Suppressor macrophage treated with lipopolysaccharide for 4 hours (primary cell): ENCODE data around the gene FRK.
"Not testable (repeated sequence)": the region's sequence is repeated elsewhere in the genome, so short reads cannot be mapped to it uniquely, and the experiment has no call there.

Source experiments
- DNase-seq: peaks from one replicate; pipeline ENCODE4 v3.0.0-alpha.2; 2020

Gene FRK

DNA sequence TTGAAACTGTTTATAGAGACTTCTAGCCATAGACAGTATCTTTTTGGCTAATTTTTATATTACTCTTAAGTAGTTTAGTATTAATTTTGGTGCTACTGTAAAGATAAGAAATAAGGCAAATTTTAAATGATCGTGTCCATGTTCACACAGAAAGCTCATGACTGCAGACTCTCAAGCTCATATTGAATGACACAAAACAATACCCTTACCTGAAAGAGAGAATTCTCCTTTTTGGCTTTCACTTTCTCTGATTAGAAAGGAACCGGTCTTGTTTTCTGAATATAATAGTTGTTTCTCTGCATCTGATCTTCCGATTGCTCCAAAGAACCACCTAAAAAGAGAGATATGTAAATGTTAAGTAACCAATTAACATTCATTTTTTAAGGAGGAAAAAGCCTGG lies 57.0 kb downstream of the FRK start:
- no peak for DNase-seq

DNA sequence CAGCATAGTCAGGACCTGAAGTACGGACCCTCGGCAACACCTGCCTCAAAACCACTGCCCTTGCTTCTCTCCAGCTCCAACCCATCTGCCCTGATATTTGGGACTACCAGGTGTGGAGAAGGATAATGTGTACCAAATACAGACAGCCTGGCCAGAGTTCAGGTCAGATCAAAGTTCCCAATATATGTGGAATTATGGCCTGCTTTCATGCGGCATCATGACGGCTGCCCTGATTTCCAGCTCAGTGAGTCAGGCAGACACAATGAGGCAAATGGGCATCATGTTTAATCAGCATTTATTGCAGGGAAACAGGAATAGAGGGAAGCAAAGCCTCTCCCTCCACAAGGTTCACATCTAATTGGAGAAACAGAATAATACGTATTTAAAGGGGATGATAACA lies 57.9 kb downstream of the FRK start:
- no peak for DNase-seq

DNA sequence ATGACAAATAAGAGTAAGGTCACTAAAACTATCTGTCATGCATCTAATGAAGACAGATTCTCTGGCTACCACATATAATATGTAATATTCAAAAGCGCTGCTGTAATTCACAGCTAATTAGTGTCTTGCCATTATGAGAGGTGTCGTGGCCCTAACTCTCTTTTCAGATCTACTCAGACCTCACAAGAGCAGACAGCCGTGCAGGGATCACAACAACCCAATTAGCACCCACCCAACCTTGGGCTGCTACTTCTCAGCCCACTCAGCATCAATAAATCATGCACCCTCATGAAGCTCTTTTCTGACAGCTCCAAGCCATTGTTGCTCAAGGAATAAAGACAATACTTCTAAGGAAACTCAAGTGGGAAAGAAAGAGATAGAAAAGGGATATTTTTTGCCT lies 61.5 kb downstream of the FRK start:
- DNase-seq: no peak

DNA sequence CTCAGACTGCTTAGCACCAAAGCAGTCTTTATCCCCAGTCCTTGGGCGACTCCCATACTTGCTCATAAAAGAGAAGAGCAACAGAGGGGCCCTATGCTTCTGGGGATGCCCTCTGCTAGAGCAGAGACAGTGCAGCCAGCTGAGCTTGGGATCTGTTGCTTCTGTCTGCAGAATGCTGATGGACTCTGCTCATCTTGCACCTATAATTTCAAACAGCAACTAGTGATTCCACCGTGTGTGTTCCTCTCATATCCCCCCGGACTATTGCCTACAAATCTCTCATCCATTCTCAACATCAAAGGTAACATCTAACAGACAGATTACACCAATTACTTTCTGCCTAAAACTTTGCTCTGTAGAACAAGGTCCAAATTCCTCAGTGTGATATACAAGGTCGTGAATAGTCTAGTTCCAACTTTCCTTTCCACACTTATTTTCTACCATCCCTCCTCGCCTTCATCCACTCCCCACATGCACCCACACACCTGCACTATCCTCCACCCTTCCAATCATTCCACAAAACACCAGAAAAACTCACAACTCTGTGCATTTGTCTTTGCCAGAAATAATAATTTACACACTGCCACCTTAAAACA lies 62.6 kb downstream of the FRK start:
- DNase-seq: no peak

DNA sequence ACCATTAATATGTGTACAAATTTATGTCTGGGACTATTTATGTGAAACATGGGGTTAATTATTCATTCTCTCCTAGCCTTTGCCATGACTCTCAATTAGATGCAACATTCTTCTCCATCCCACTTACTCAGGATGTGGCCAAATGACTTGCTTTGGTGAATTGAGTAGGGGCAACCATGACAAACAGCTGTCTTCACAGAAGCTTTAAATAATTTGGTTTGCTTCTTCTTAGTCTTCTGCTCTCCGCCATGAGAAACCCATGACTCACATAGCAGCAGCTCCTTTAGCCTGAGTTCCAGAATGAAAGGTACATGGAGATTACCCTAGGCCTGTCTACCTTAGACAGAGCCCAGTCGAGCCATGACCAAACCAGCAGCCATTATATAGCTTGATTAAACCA lies 74.7 kb downstream of the FRK start:
- DNase-seq: no peak

DNA sequence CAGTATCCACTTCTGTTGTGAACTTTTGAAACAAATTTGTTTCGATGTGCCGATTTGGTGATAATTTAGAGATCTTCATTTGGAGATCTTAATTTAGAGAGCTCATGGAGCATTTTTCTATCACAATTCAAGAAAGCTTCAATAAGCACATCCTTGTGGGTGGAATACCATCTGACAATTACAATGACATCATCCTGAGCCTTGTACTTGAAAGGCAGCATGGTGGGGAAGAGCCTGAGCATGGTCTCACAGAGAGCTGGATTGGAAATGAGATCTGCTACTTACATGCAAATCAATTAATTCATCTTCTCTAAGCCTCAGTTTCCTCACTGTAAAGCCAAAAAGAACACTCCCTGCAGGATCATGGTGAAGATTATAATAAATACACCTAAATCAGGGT lies 75.9 kb downstream of the FRK start:
- DNase-seq: no peak

DNA sequence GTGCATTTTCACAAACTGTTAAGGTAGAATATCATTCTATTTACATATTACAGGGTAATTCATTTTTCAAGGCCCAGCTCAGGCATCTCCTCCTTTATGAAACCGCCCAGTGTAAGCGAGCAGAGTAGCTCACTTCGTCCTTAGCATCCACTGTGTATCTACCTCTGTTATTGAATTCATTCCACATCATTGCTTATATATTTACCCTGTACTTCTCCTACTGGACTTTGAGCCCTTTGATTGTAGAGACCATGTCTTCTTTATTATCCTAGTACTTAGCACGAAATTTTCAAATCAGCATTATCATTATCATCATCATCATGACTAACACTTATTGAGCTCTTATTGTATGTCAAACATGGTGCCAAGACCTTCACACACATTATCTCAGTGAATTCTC lies 76.7 kb downstream of the FRK start:
- no peak for DNase-seq

DNA sequence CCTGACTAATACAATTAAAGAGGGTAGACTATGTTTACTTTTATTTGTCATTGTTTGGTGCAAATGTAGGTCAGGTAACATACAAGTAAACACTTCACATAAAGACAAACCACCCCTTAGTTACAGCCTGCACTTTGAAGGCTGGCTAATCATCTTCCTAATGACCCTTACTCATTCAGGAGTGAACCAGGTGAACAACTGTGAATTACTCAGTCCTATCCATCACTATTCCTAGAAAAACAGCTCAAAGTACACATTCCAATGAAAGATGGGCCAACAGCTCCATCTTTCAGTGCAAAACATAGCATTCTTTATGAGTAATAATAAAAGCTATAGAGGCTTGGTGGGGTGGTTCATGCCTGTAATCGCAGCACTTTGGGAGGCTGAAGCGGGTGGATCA lies 78.2 kb downstream of the FRK start:
- no peak for DNase-seq

DNA sequence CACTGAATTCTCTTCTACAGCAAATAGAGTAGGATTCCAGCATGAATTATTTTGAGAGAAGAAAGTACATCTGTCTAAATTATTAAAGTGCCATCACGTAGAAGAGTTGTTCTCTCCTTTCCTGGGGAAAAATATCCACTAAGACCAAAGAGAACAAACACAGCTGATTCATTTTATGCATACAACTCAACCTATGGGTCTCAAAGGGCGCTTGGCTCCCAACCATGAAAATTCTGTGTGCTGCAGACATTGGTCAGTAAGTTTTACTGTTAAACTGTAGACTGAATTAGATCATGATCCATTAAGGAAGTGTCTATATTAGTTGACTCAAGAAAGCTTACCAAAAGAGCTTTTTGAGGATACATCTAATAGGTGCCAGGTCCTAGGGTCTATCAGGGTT lies 83.5 kb downstream of the FRK start:
- DNase-seq: no peak

DNA sequence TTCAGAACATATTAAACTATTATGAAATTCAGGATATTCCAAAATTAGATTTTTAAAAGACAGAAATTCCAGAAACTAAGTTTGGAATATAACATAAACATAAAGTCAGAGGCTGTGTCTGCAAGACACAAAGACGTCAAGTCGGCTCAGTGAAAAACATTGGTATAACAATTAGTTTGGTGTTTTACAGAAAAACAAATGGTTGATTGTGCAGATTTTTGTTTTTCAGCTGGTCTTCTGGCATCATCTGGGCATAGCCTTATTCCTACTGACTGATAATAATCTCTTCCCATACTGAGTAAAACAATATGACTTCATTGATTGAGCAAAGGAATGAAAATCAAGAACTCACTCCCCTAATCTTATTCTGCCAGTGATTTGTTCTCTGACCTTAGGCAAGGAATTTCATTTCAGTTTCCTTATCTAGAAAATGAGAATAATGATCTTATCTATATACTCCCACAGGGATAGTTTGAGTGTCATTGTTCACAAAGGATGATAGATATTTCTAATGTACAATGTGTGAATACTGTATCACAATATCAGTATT lies 84.3 kb downstream of the FRK start:
- no peak for DNase-seq

DNA sequence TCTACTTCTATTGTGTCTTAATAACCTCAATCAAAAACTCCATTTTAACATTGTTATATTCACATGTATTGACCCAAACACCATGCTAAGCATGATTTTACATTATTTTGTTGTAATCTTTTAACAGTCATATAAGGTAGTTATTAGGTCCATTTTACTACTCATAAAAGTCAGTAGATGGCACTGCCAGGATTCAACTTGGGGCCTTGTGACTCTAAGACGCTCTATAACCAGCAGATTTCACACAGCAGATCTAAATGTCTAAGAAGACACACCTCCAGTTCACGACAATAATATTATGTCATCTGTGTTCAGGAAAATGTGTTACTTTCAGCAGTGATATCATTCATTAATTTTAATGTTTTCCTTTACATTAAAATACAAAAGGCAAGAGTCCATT lies 88.0 kb downstream of the FRK start:
- DNase-seq: no peak

DNA sequence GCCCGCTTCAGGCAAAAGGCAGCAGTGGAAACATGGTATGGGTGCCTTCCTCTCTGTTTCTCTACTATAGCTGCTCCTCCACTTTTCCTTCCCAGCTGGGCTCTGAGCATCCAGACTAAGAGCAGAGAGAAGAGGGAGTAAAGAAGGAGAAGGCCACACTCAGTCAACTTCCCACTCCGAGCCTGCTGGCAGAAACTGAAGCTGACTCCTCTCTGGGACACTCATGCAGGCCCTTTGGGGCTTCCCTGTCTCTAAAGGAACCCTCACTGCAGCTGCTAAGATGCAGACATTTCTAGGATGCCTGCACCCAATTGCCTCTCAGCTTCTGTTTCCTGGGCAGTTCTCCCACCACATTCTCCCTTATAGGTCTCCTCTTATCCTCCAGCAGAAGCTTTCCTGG lies 88.9 kb downstream of the FRK start:
- no peak for DNase-seq

DNA sequence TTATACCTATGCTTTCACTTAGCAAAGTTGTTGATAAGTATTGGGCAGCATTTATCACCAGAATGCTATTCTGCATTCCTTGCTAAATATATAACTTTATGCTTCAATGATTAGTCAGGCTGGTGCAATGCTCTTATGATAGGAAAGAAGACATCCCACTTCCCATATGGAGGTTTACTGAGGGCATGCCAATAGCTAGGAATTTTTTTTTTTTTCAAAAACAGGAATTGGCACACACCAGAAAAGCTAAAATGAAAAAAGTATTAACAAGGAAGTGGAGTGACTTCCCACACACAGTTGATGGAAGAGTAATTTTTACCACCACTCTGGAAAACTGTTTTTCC lies 90.8 kb downstream of the FRK start:
- no peak for DNase-seq

DNA sequence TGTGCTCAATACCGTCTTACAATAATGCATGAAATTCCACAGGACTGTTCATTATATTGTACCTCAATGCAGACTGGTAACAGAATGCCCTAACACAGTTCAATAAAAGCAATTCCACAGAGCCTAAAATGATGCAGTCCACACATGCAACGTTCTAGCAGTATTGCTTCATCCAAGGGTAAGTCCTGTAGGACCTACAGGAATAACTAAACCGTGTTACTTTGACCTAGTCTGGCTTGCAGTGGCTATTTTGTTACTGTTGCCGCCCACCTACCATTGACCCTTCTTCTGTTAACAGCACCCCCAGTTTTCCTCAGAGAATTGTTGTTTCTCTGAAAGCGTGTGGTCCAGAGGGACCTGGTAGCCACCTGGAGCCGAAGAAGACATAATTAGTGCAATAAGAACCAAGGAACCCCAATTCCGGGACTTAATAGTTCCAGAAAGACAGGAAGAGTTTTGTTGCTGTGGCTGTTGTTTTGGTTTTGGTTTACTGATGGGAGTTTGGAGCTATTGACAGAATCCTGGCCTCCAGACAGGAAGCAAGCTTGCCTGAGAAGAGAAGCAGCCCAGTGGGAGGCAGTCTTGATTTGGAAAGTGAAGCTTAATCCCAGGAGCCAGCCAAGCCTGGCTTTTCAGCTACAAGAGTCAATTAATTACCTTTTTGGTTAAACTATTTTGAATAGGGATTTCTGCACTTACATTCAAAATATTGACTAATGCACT lies 91.3 kb downstream of the FRK start:
- DNase-seq: no peak

DNA sequence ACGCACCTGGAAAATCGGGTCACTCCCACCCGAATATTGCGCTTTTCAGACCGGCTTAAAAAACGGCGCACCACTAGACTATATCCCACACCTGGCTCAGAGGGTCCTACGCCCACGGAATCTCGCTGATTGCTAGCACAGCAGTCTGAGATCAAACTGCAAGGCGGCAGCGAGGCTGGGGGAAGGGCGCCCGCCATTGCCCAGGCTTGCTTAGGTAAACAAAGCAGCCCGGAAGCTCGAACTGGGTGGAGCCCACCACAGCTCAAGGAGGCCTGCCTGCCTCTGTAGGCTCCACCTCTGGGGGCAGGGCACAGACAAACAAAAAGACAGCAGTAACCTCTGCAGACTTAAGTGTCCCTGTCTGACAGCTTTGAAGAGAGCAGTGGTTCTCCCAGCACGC lies 100.4 kb downstream of the FRK start:
- DNase-seq: not testable (repeated sequence)

DNA sequence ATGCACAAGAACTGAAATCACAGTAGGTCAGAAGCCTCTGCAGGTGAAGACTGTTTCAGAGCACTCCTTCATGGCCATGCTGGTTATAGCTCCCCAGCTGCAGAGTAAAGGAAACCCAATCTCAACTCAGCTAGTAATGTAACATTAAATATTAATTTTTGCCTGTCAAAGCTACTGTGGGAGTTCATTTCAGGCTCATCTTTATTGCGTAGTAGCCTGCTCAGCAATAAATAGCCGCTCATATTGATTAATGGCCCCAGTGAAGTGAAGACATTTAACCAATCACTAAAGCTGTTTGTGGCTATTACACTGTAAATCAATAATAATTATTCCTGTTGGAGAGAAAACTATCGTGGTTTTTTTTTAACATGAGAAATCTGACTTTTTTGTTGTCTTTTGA lies 101.7 kb downstream of the FRK start:
- DNase-seq: no peak

DNA sequence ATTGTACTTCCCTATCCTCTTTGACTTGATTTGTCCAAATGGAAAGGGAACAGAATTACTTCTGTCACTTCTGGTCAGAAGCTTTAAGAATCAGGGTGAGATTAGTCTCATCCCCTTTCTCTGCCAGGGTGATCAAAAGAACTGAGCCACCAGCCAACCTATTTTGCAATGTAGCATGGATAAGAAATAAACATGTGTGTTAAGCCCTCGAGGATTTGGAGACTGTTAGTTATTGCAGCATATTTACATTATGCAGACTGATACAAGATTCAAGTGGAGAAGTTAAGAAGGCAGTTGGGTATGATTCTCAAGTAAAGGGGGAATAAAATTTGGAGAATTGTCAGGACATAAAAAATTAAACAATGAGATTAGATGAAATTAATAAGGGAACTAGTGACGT lies 106.0 kb downstream of the FRK start:
- no peak for DNase-seq

DNA sequence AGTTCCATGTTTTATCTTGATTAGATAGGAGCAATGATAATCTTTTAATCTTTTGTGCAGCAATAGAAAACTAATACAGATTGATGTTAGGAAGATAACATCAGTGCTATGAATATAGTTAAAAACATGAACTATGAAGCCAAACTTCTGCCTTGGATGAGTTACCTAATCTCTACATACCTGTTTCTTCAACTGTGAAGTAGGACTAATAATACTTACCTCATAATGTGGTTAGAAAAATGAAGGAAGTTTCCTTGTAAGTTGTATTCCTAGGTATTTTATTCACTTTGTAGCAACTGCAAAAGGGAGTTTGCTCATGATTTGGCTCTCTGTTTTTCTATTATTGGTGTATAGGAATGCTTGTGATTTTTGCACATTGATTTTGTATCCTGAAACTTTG lies 111.9 kb downstream of the FRK start:
- no peak for DNase-seq

DNA sequence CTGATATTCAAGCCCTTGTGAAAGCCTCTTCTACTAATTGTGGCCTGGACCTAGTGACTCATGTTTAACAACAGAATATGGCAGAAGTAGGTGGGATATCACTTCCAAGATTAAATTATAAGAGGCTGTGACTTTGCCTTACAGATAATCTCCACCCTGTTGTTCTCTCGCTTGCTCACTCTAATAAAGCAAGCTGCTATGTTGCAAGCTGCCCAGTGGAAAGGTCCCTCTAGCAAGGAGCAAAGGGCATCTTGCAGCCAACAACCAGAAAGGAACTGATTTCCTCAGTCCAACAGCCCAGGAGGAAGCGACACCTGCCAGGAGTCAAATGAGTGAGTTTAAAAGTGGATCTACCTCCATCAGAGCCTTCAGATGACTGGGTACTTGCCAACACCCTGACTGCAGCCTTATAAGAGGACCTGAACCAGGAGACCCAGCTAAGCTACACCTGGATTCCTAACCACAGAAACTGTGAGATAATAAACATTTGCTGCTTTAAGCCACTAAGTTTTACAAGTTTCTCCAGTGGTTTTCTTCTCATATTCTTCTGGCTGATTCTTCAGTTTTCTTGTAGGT lies 112.6 kb downstream of the FRK start:
- DNase-seq: no peak

DNA sequence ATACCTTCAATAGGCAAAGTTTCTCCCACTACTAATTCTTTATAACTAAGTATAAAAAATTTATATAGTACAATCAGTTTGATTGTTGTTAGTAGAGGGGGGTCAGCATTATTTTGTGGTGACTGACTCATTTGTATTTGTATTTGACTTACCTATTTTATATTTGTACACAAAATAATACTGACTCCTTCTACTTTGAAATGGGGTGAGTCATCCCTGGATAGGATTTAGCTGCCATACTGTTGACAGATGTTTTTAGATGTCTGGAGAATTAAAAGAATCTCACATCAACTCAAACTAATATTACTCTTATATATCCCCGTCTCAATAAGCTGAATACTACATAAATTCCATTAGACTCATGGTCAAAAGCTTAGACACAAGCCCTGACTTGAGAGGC lies 114.9 kb downstream of the FRK start:
- no peak for DNase-seq

DNA sequence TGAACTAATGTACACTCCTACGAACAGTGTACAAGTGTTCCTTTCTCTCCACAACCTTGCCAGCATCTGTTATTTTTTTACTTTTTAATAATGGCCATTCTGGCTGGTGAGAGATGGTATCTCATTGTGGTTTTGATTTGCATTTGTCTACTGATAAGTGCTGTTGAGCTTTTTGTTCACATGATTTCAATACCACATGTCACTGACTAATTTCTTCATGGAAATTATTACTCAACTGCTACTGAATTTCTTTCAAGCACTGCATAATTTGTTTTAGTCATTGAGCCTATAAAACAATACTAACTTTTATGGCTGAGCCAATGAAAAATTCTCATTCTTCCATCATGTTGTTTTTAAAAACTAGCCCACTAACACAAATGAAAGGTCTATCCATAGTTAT lies 115.4 kb downstream of the FRK start:
- no peak for DNase-seq

DNA sequence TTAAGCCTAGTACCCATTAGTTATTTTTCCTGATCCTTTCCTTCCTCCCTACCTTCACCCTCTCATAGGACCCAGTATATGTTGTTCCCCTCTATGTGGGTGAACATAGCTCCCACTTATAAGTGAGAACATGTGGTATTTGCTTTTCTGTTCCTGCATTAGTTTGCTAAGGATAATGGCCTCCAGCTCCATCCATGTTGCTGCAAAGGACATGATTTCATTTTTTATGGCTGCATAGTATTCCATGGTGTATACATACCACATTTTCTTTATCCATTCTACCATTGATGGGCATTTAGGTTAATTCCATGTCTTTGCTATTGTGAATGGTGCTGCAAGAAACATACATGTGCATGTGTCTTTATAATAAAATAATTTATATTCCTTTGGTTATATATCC lies 115.9 kb downstream of the FRK start:
- DNase-seq: not testable (repeated sequence)

DNA sequence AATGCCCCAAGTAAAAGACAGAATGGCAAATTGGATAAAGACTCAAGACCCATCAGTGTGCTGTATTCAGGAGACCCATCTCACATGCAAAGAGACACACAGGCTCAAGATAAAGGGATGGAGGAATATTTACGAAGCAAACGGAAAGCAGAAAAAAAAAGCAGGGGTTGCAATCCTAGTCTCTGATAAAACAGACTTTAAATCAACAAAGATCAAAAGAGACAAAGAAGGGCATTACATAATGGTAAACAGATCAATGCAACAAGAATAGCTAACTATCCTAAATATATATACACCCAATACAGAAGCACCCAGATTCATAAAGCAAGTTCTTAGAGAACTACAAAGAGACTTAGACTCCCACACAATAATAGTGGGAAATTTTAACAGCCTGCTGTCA lies 123.2 kb downstream of the FRK start:
- not testable (repeated sequence) for DNase-seq

DNA sequence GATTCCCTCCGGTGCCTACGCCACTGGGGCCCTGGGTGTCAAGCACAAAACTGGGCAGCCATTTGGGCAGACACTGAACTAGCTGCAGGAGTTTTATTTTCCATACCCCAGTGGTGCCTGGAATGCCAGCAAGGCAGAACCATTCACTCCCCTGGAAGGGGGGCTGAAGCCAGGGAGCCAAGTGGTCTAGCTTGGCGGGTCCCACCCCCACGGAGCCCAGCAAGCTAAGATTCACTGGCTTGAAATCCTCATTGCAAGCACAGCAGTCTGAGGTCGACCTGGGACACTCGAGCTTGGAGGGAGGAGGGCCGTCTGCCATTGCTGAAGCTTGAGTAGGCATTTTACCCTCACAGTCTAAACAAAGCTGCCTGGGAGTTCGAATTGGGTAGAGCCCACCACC lies 125.3 kb downstream of the FRK start:
- DNase-seq: no peak

DNA sequence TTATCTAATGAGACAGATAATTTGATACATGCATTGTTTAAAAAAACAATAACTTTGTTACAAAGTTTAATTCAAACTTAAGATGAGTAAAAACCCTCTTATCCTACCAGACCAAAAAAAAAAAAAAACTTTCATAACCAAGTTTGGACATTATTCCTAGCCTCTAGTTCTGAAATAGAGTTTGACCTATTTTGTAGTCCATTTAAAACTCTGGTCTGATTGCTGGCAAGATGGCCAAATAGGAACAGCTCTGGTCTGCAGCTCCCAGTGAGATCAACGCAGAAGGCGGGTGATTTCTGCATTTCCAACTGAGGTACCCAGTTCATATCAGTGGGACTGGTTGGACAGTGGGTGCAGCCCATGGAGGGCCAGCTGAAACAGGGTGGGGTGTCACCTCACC lies 125.9 kb downstream of the FRK start:
- no peak for DNase-seq
